GM19099 (cell line): Measurements from ENCODE around the gene UCK1.
A peak's percentile ranks its signal among the peaks of the same experiment; 100 is the strongest.

Experiments
- POLR2A ChIP-seq: IDR thresholded peaks from 3 replicates; pipeline ENCODE4 v1.6.1; 2011; ENCODE audit warnings: low read depth; ENCODE audit not compliant: insufficient read length; ENCODE audit errors: extremely low read depth

UCK1 gene

GRCh38 chr9:131518553-131518952 is 12.5 kb downstream of the UCK1 start:
- no peak for TF ChIP-seq POLR2A

GRCh38 chr9:131517761-131518190 is 13.3 kb downstream of the UCK1 start:
- TF ChIP-seq POLR2A, result no peak

GRCh38 chr9:131516930-131517329 is 14.1 kb downstream of the UCK1 start:
- TF ChIP-seq POLR2A, result no peak

- TF ChIP-seq POLR2A, result no peak
Observed at GRCh38 chr9:131516100-131516499, 15.0 kb downstream of the UCK1 start.

GRCh38 chr9:131513177-131513576 is 17.9 kb downstream of the UCK1 start:
- no peak for TF ChIP-seq POLR2A

GRCh38 chr9:131511880-131512279 is 19.2 kb downstream of the UCK1 start:
- TF ChIP-seq POLR2A, result no peak

- no peak for TF ChIP-seq POLR2A
Observed at GRCh38 chr9:131511416-131511815, 19.6 kb downstream of the UCK1 start.

- TF ChIP-seq POLR2A, result no peak
Observed at GRCh38 chr9:131505012-131505411, 26.1 kb downstream of the UCK1 start.

GRCh38 chr9:131503626-131504465 is 27.2 kb downstream of the UCK1 start:
- no peak for TF ChIP-seq POLR2A

- peak; percentile 67 for TF ChIP-seq POLR2A
Observed at GRCh38 chr9:131502781-131503625, 28.1 kb downstream of the UCK1 start, which contains the start of gene POMT1. Gene POMT1, plus strand, starts transcription at chr9:131502918. Its CDS starts 1,301 bp downstream, at chr9:131504219.

- TF ChIP-seq POLR2A, result no peak
Observed at GRCh38 chr9:131500939-131501541, 30.0 kb downstream of the UCK1 start.

GRCh38 chr9:131500377-131500776 is 30.7 kb downstream of the UCK1 start:
- no peak for TF ChIP-seq POLR2A

GRCh38 chr9:131499254-131499767 is 31.8 kb downstream of the UCK1 start:
- no peak for TF ChIP-seq POLR2A

- TF ChIP-seq POLR2A, result no peak
Observed at GRCh38 chr9:131496844-131497405, 34.1 kb downstream of the UCK1 start.

GRCh38 chr9:131495785-131496184 is 35.3 kb downstream of the UCK1 start:
- no peak for TF ChIP-seq POLR2A
